Nephron progenitor cell (in vitro differentiated cells): ENCODE data around the gene BARX2.
A peak's percentile ranks its signal among the peaks of the same experiment; 100 is the strongest.

Experiments
- DNase-seq: peaks from one replicate; pipeline ENCODE4 v3.0.0; 2021
- H3K27ac Mint-ChIP-seq: 2 replicates; pipeline ENCODE4 v1.8.0; 2021; ENCODE audit warnings: mild to moderate bottlenecking, moderate library complexity, mixed read lengths
- H3K27me3 Mint-ChIP-seq: 2 replicates; pipeline ENCODE4 v1.8.0; 2021; ENCODE audit warnings: mild to moderate bottlenecking, low read depth, mixed read lengths; ENCODE audit not compliant: poor library complexity
- H3K36me3 Mint-ChIP-seq: 2 replicates; pipeline ENCODE4 v1.8.0; 2021; ENCODE audit warnings: low read depth, mixed read lengths
- H3K4me1 Mint-ChIP-seq: 2 replicates; pipeline ENCODE4 v1.8.0; 2021; ENCODE audit warnings: mixed read lengths
- H3K4me3 Mint-ChIP-seq: 2 replicates; pipeline ENCODE4 v1.8.0; 2021; ENCODE audit warnings: mild to moderate bottlenecking, moderate library complexity, mixed read lengths
- H3K9me3 Mint-ChIP-seq: 2 replicates; pipeline ENCODE4 v1.8.0; 2021; ENCODE audit warnings: mild to moderate bottlenecking, moderate library complexity, mixed read lengths
- CTCF ChIP-seq: fragments of 200-600 bp; sonication (generic); IDR thresholded peaks from 2 replicates; pipeline ENCODE4 v1.5.0; 2021; ENCODE audit warnings: antibody characterized with exemption

BARX2 gene

GRCh38 chr11:129447654-129448239, 72.1 kb downstream of the BARX2 start:
- Mint-ChIP-seq H3K9me3 (peaks cover 27% of the 10 kb centered on the region), H3K4me1 (peaks cover 35% of the 10 kb centered on the region), H3K36me3 (peaks cover 19% of the 10 kb centered on the region), H3K27ac (no peak overlapping the region), H3K4me3 (no peak overlapping the region), H3K27me3 (peaks cover 7% of the 10 kb centered on the region)
- DNase-seq: no peak
- TF ChIP-seq CTCF: no peak

GRCh38 chr11:129451524-129451923, 75.9 kb downstream of the BARX2 start:
- Mint-ChIP-seq H3K27me3 (peaks cover 17% of the 10 kb centered on the region), H3K27ac (no peak overlapping the region), H3K4me1 (peaks cover 41% of the 10 kb centered on the region), H3K4me3 (no peak overlapping the region), H3K9me3 (peaks cover 27% of the 10 kb centered on the region), H3K36me3 (peaks cover 19% of the 10 kb centered on the region)
- TF ChIP-seq CTCF: no peak
- DNase-seq: no peak

- peaks cover 48% of the 10 kb centered on the region for H3K4me1 Mint-ChIP-seq
- H3K4me3 Mint-ChIP-seq: no peak overlapping the region
- H3K27ac Mint-ChIP-seq: no peak overlapping the region
Measured at GRCh38 chr11:129453293-129453721, 77.7 kb downstream of the BARX2 start.

GRCh38 chr11:129455101-129455500, 79.5 kb downstream of the BARX2 start:
- Mint-ChIP-seq H3K27me3 (peaks cover 14% of the 10 kb centered on the region), H3K4me1 (peaks cover 66% of the 10 kb centered on the region), H3K36me3 (no peaks in the 10 kb centered on the region), H3K9me3 (no peaks in the 10 kb centered on the region), H3K27ac (peak overlapping the region; percentile 98), H3K4me3 (no peak overlapping the region)
- TF ChIP-seq CTCF: no peak
- DNase-seq: no peak

More at GRCh38 chr11:129453293-129453721, 77.7 kb downstream of the BARX2 start:
- H3K27me3 Mint-ChIP-seq: peaks cover 17% of the 10 kb centered on the region
- DNase-seq: no peak
- H3K36me3 Mint-ChIP-seq: peaks cover 7% of the 10 kb centered on the region
- TF ChIP-seq CTCF: no peak
- peaks cover 13% of the 10 kb centered on the region for H3K9me3 Mint-ChIP-seq

- Mint-ChIP-seq H3K4me1 (peaks cover 74% of the 10 kb centered on the region), H3K9me3 (no peaks in the 10 kb centered on the region), H3K27me3 (peaks cover 16% of the 10 kb centered on the region), H3K27ac (peak overlapping the region; percentile 98), H3K4me3 (peak overlapping the region; percentile 25), H3K36me3 (no peaks in the 10 kb centered on the region)
- TF ChIP-seq CTCF: no peak
- DNase-seq: peak; percentile 17
Measured at GRCh38 chr11:129455756-129456655, 80.4 kb downstream of the BARX2 start.
